OCI-LY7 (cell line): ENCODE data around the gene ZNF117.

Source experiments
- EZH2phosphoT487 ChIP-seq: fragments of 200-600 bp; sonication (generic); IDR thresholded peaks from 2 replicates; pipeline ENCODE4 v1.6.1; 2018; ENCODE audit warnings: low read depth, borderline replicate concordance, mild to moderate bottlenecking, mixed run types, antibody characterized with exemption, low read length, moderate library complexity, mixed read lengths
- TF ChIP-seq, protein P1 (sequence below): fragments of 200-600 bp; sonication (generic); conservative IDR thresholded peaks from 2 replicates; pipeline ENCODE4 v1.5.1; 2014; ENCODE audit warnings: mild to moderate bottlenecking, antibody characterized with exemption, low read length, moderate library complexity, mixed read lengths

GRCh38 chr7:65001291-65001814, 10.5 kb upstream of the ZNF117 start:
- TF ChIP-seq, protein P1, sequence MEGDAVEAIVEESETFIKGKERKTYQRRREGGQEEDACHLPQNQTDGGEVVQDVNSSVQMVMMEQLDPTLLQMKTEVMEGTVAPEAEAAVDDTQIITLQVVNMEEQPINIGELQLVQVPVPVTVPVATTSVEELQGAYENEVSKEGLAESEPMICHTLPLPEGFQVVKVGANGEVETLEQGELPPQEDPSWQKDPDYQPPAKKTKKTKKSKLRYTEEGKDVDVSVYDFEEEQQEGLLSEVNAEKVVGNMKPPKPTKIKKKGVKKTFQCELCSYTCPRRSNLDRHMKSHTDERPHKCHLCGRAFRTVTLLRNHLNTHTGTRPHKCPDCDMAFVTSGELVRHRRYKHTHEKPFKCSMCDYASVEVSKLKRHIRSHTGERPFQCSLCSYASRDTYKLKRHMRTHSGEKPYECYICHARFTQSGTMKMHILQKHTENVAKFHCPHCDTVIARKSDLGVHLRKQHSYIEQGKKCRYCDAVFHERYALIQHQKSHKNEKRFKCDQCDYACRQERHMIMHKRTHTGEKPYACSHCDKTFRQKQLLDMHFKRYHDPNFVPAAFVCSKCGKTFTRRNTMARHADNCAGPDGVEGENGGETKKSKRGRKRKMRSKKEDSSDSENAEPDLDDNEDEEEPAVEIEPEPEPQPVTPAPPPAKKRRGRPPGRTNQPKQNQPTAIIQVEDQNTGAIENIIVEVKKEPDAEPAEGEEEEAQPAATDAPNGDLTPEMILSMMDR = no peak
- TF ChIP-seq EZH2phosphoT487 = no peak
